Psoas muscle (tissue), 8 donors: Measurements from ENCODE around the gene RBMX. TPM values are rescaled to one million over a fixed set of nuclear protein-coding genes. Genes with fewer than 3 reads are reported as not detected.
A peak's percentile ranks its signal among the peaks of the same experiment; 100 is the strongest.
"Not testable (repeated sequence)": the region's sequence is repeated elsewhere in the genome, so short reads cannot be mapped to it uniquely, and the experiment has no call there.

ENCODE experiments used
- ATAC-seq, 4 donors: fragments of 200-7000 bp; cut with Tn5 transposase; one replicate each; pipeline ENCODE4 v1.9.1; 2020; ENCODE audit warnings: moderate library complexity in 3 of 4, mild to moderate bottlenecking in 2 of 4
- DNase-seq, 2 donors: peaks; one replicate each; pipeline ENCODE4 v3.0.0-alpha.2; 2020
- H3K27ac ChIP-seq: fragments of 200-600 bp; one replicate; pipeline ENCODE4 v1.8.0; 2022
- H3K27me3 ChIP-seq, 3 donors: fragments of 200-600 bp in 1 of 3; one replicate each; pipeline versions ENCODE4 v1.6.1 to v1.8.0; 2013 to 2022; ENCODE audit warnings: low read length in 2 of 3, mild to moderate bottlenecking in 2 of 3, moderate library complexity in 1 of 3; ENCODE audit not compliant: insufficient read depth in 3 of 3
- H3K36me3 ChIP-seq, 2 donors: fragments of 200-600 bp in 1 of 2; one replicate each; pipeline versions ENCODE4 v1.6.1 to v1.8.0; 2013 to 2022; ENCODE audit warnings: low read depth in 1 of 2, mild to moderate bottlenecking in 1 of 2, moderate library complexity in 1 of 2; ENCODE audit not compliant: insufficient read depth in 1 of 2
- H3K4me1 ChIP-seq: fragments of 200-600 bp; one replicate; pipeline ENCODE4 v1.8.0; 2022
- H3K4me3 ChIP-seq: fragments of 200-600 bp; one replicate; pipeline ENCODE4 v1.8.0; 2022; ENCODE audit warnings: mild to moderate bottlenecking
- H3K9me3 ChIP-seq: fragments of 200-600 bp; one replicate; pipeline ENCODE4 v1.8.0; 2022
- WGBS, 3 donors: extraction: QIAGEN DNeasy Blood & Tissue Kit; methylation state at CpG; one replicate each; pipeline versions ENCODE4 v1.1.6 to v1.1.7; 2013; 5-methylcytosine and 5-hydroxymethylcytosine counted together
- intact Hi-C, 2 donors: fragments of 100-400 bp; cut with DNase I; formaldehyde crosslinking; loops; one replicate each; pipeline versions ENCODE4 v1.11.0 to v1.14.2; 2022
- polyA plus RNA-seq, 3 donors: library from polyadenylated mRNA; stranded (reverse); fragments of 200-250 nt; gene quantifications; one replicate each; pipeline ENCODE4 v1.2.3, GENCODE V29; 2013
- total RNA-seq, 4 donors: library from RNA; stranded (reverse); fragmentation: NEBNext Ultra II Directional in 2 of 4; extraction: Animal tissue kit (Norgen Biotek cat#: 25700) in 2 of 4; gene quantifications; one replicate each; pipeline versions ENCODE4 v1.2.1 to v1.2.4, GENCODE V29; 2021 to 2023
- TF ChIP-seq, protein P1 (sequence below): fragments of 200-600 bp; IDR thresholded peaks from one replicate; pipeline ENCODE4 v1.8.0; 2022; ENCODE audit warnings: antibody characterized with exemption
- donor health status: healthy with polysubstance abuse.
- donor health status: DM: no; HTN: no; CAD: no; lungs with moderate emphysema.
- donor health status: Bipolar disorder and iron deficiency.
- donor health status: healthy.
- donor health status: DM: yes; HTN: yes; CAD: no.
- donor health status: DM: no; HTN: no; CAD: no.
- donor health status: DM: no; HTN: no; CAD: no.
- donor health status: DM: yes; HTN: yes; CAD: no.

Gene RBMX
- total and polyA plus RNA-seq, 7 donors: 67.9 to 131 (median 98.9) TPM

DNA sequence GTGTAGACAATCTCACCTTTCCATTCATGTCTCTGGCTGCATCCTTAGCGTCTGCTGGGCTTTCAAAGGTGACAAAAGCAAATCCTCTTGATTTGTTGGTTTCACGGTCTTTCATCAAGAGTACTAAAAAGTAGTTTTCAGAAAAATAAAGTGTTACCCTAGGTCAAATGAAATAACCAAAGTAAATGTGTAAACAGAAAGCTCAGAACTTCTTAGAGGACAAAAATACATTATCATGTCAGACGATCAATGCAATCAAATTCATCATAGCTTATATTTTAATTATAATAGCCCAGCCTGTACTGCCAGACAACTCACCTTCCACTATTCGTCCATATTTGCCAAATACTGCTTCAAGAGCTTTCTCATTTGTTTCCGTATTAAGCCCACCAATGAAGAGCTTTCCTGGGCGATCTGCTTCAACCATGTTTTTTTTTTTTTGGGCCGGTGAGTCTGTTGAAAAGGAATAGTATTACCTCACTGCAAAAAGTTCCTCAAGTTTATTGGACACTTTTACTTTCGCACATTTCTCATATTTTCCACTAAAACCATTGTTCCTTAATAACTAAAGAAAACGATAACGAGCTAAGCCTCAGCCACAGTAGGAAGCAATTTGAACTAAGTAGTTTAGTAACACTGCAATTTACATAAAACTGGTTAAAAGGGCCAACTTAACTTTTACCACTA is 1.4 kb downstream of the RBMX start:
- intact Hi-C loops: no loop called here
- WGBS, 3 donors: 3 to 30% (median 7%) methylated on average over 10 of the region's 10 CpGs
- Histone ChIP-seq H3K27ac (peak overlapping the region; percentile 87), H3K9me3 (no peaks in the 10 kb centered on the region), H3K36me3 (peaks cover 0 to 43% of the 10 kb centered on the region in 2 donors), H3K27me3 (no peaks in the 10 kb centered on the region), H3K4me1 (no peaks in the 10 kb centered on the region), H3K4me3 (peak overlapping the region; percentile 82)
- TF ChIP-seq, protein P1, sequence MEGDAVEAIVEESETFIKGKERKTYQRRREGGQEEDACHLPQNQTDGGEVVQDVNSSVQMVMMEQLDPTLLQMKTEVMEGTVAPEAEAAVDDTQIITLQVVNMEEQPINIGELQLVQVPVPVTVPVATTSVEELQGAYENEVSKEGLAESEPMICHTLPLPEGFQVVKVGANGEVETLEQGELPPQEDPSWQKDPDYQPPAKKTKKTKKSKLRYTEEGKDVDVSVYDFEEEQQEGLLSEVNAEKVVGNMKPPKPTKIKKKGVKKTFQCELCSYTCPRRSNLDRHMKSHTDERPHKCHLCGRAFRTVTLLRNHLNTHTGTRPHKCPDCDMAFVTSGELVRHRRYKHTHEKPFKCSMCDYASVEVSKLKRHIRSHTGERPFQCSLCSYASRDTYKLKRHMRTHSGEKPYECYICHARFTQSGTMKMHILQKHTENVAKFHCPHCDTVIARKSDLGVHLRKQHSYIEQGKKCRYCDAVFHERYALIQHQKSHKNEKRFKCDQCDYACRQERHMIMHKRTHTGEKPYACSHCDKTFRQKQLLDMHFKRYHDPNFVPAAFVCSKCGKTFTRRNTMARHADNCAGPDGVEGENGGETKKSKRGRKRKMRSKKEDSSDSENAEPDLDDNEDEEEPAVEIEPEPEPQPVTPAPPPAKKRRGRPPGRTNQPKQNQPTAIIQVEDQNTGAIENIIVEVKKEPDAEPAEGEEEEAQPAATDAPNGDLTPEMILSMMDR: no peak
- DNase-seq: no peak
- ATAC-seq: peak in 1 of 4 donors; percentile 23

GRCh38 chrX:136878423-136878822 is 2.1 kb downstream of the RBMX start:
- 17 to 54% (median 41%) methylated on average over 7 to 11 of the region's 11 CpGs for WGBS, 3 donors
- H3K9me3 ChIP-seq: no peaks in the 10 kb centered on the region
- DNase-seq (no peak), ATAC-seq (no peak)
- H3K27ac ChIP-seq: no peak overlapping the region
- peaks cover 0 to 50% of the 10 kb centered on the region in 2 donors for H3K36me3 ChIP-seq
- H3K4me3 ChIP-seq: peak overlapping the region; percentile 82
- H3K4me1 ChIP-seq: no peaks in the 10 kb centered on the region
- H3K27me3 ChIP-seq: no peaks in the 10 kb centered on the region
- intact Hi-C loops: no loop called here
- TF ChIP-seq, protein P1: no peak

- intact Hi-C loops: not testable (repeated sequence)
Measured at GRCh38 chrX:136874114-136874513, 6.4 kb downstream of the RBMX start.

DNA sequence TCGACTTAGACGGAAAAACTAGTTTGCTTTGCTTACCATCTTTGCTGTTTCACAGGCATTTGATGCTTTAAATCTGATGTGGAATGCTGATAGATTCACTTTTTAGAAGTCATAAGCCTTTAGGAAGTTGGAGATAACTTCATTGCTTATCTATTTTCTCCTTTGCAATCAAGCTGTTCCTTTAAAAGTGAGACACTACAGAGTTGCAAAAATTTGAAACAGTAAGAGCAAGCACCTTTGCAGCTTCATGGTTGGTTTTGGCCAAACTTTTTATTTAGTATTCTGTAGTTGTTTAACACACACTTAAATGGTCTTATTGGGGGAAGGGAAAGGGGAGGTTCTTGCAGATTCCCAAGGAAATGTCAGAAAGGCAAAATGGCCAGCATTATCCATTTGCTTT is 7.3 kb downstream of the RBMX start:
- H3K4me3 ChIP-seq, H3K27ac ChIP-seq, intact Hi-C loops, H3K9me3 ChIP-seq, H3K27me3 ChIP-seq, ATAC-seq, DNase-seq, H3K4me1 ChIP-seq: not testable (repeated sequence)
- 74 to 91% (median 76%) methylated on average over 2 of the region's 2 CpGs for WGBS, 3 donors
- H3K36me3 ChIP-seq: peaks cover 0 to 98% of the 10 kb centered on the region in 2 donors

More at GRCh38 chrX:136874114-136874513, 6.4 kb downstream of the RBMX start:
- not testable (repeated sequence) for H3K4me3 ChIP-seq, H3K4me1 ChIP-seq, H3K27ac ChIP-seq, DNase-seq, H3K9me3 ChIP-seq, ATAC-seq, H3K27me3 ChIP-seq
- WGBS, 3 donors: 80 to 88% (median 82%) methylated on average over 15 of the region's 15 CpGs
- peaks cover 0 to 92% of the 10 kb centered on the region in 2 donors for H3K36me3 ChIP-seq

GRCh38 chrX:136872091-136872700 is 8.3 kb downstream of the RBMX start:
- ATAC-seq: no peak
- peaks cover 0 to 96% of the 10 kb centered on the region in 2 donors for H3K36me3 ChIP-seq
- intact Hi-C loops: no loop called here

More at GRCh38 chrX:136872091-136872700, 8.3 kb downstream of the RBMX start:
- H3K27me3 ChIP-seq: no peaks in the 10 kb centered on the region
- H3K4me1 ChIP-seq: no peaks in the 10 kb centered on the region
- no peak overlapping the region for H3K4me3 ChIP-seq
- no peaks in the 10 kb centered on the region for H3K9me3 ChIP-seq
- 61 to 89% (median 83%) methylated on average over 5 of the region's 5 CpGs for WGBS, 3 donors
- DNase-seq: no peak
- TF ChIP-seq, protein P1: no peak
- no peak overlapping the region for H3K27ac ChIP-seq
